GM12875 (cell line): ENCODE data around the gene RIN2.

Experiments
- H3K4me3 ChIP-seq: one replicate; pipeline ENCODE4 v1.5.1; 2011; ENCODE audit warnings: low read depth, low read length, control low read depth
- CTCF ChIP-seq: IDR thresholded peaks from 2 replicates; pipeline ENCODE4 v1.5.1; 2011; ENCODE audit warnings: low read depth, mild to moderate bottlenecking, control low read depth, inconsistent platforms, low read length, moderate library complexity, borderline replicate concordance; ENCODE audit not compliant: insufficient read depth

RIN2 gene

GRCh38 chr20:19778404-19778803 lies 20.3 kb downstream of the RIN2 start:
- no peak for TF ChIP-seq CTCF
- H3K4me3 ChIP-seq, result no peak overlapping the region

GRCh38 chr20:19779634-19780033 lies 21.6 kb downstream of the RIN2 start:
- no peak for TF ChIP-seq CTCF

GRCh38 chr20:19780261-19780660 lies 22.2 kb downstream of the RIN2 start:
- no peak for TF ChIP-seq CTCF
- no peak overlapping the region for H3K4me3 ChIP-seq

More at GRCh38 chr20:19779634-19780033, 21.6 kb downstream of the RIN2 start:
- no peak overlapping the region for H3K4me3 ChIP-seq

- TF ChIP-seq CTCF, result no peak
Observed at GRCh38 chr20:19781235-19781634, 23.2 kb downstream of the RIN2 start.

GRCh38 chr20:19782669-19783068 lies 24.6 kb downstream of the RIN2 start:
- TF ChIP-seq CTCF, result no peak
- no peak overlapping the region for H3K4me3 ChIP-seq

More at GRCh38 chr20:19781235-19781634, 23.2 kb downstream of the RIN2 start:
- no peak overlapping the region for H3K4me3 ChIP-seq

- no peak for TF ChIP-seq CTCF
- H3K4me3 ChIP-seq, result no peak overlapping the region
Observed at GRCh38 chr20:19783966-19784401, 25.9 kb downstream of the RIN2 start.

GRCh38 chr20:19784511-19785172 lies 26.6 kb downstream of the RIN2 start:
- no peak overlapping the region for H3K4me3 ChIP-seq
- TF ChIP-seq CTCF, result peak; percentile 57
